ENCODE data around the gene PHF21A. TPM values are rescaled to one million over a fixed set of nuclear protein-coding genes. Genes with fewer than 3 reads are reported as not detected.

Gene PHF21A
- polyA plus RNA-seq, 3 donors, result 6.2 to 95.2 (median 14.0) TPM

DNA sequence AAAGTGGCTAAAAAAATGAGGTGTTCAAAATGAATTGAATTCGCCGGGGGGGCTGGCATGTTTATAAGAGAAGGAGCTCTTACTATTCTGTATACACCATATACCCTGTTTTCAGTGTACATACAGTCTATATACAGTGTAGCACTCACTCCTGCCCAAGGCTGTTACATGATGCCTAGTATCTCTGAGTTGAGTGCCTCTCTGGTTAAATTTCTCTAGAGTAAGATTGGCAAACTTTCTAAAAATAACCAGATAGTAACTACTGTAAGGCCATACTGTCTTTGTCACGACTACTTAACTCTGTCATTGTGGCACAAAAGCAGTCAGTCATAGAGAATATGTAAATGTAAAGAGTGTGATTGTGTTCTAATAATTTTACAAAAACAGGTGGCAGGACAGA is 58.1 kb downstream of the PHF21A start:
- Histone ChIP-seq H3K4me3 (replicated peaks in 1 of 3; ENCODE audit: low read depth in 2 of 3, low read length in 3 of 3) (no peak overlapping the region), H3K4me1 (ENCODE audit: control insufficient read depth in 1 of 2, insufficient read depth in 2 of 2, low read length in 2 of 2) (no peaks in the 10 kb centered on the region), H3K4me2 (replicated peaks; ENCODE audit: extremely low read depth, low read length, poor library complexity, severe bottlenecking) (no peak overlapping the region), H2AFZ (ENCODE audit: insufficient read depth, low read depth, low read length, poor library complexity, severe bottlenecking) (no peak overlapping the region), H3K27me3 (ENCODE audit: control insufficient read depth in 2 of 2, insufficient read depth in 2 of 2, low read length in 2 of 2) (no peaks in the 10 kb centered on the region), H3K36me3 (replicated peaks in 1 of 2; ENCODE audit: control insufficient read depth in 1 of 2, insufficient read depth in 2 of 2, low read length in 2 of 2) (peaks cover 47 to 85% of the 10 kb centered on the region in 2 donors), H3K9me3 (replicated peaks in 1 of 2; ENCODE audit: control insufficient read depth in 1 of 2, insufficient read depth in 1 of 2, low read length in 2 of 2) (no peaks in the 10 kb centered on the region), H3K79me2 (ENCODE audit: insufficient read depth, low read length) (no peaks in the 10 kb centered on the region), H3K9ac (ENCODE audit: insufficient read depth, low read length, poor library complexity, severe bottlenecking) (no peak overlapping the region), H3K27ac (ENCODE audit: low read depth in 1 of 2, low read length in 2 of 2) (no peak overlapping the region), H4K20me1 (ENCODE audit: insufficient read depth, low read length) (peaks cover 94% of the 10 kb centered on the region)
- Mint-ChIP-seq H3K4me3 (no peak overlapping the region), H3K27me3 (ENCODE audit: low read depth in 3 of 3) (no peaks in the 10 kb centered on the region), H3K36me3 (peaks cover 57 to 58% of the 10 kb centered on the region in 2 donors), H3K27ac (no peak overlapping the region), H3K9me3 (no peaks in the 10 kb centered on the region), H3K4me1 (no peaks in the 10 kb centered on the region)
- intact Hi-C loops (cut with micrococcal nuclease), result no loop called here
- TF ChIP-seq, protein P1, sequence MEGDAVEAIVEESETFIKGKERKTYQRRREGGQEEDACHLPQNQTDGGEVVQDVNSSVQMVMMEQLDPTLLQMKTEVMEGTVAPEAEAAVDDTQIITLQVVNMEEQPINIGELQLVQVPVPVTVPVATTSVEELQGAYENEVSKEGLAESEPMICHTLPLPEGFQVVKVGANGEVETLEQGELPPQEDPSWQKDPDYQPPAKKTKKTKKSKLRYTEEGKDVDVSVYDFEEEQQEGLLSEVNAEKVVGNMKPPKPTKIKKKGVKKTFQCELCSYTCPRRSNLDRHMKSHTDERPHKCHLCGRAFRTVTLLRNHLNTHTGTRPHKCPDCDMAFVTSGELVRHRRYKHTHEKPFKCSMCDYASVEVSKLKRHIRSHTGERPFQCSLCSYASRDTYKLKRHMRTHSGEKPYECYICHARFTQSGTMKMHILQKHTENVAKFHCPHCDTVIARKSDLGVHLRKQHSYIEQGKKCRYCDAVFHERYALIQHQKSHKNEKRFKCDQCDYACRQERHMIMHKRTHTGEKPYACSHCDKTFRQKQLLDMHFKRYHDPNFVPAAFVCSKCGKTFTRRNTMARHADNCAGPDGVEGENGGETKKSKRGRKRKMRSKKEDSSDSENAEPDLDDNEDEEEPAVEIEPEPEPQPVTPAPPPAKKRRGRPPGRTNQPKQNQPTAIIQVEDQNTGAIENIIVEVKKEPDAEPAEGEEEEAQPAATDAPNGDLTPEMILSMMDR (IDR thresholded peaks at IDR 0.05), result no peak
- WGBS (ENCODE audit: insufficient coverage), result no CpG with 5 or more reads among the region's 3 CpGs
- DNase-seq, result no peak

DNA sequence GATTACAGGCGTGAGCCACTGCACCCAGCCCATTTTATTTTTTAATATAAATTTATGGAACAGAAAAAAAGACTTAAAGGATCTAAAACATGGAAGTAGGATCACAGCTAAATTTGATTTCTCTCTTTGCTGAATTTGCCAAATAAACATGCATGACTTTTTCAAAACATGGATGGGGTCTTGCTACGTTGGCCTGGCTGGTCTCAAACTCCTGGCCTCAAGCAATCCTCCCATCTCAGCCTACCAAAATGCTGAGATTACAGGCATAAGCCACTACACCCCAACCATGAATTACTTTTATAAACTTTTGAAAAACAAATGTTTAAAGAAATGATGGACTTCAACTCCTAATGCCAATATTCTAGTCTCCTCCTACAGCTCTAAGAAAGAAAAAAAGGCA is 61.2 kb downstream of the PHF21A start:
- no peaks in the 10 kb centered on the region for H3K4me1 ChIP-seq (ENCODE audit: control insufficient read depth in 1 of 2, insufficient read depth in 2 of 2, low read length in 2 of 2)
- H3K36me3 Mint-ChIP-seq, result peaks cover 43 to 46% of the 10 kb centered on the region in 2 donors
- H3K9me3 ChIP-seq (replicated peaks in 1 of 2; ENCODE audit: control insufficient read depth in 1 of 2, insufficient read depth in 1 of 2, low read length in 2 of 2), result no peaks in the 10 kb centered on the region
- no peaks in the 10 kb centered on the region for H3K79me2 ChIP-seq (ENCODE audit: insufficient read depth, low read length)
- H3K27me3 Mint-ChIP-seq (ENCODE audit: low read depth in 3 of 3), result no peaks in the 10 kb centered on the region
- H3K4me3 Mint-ChIP-seq, result no peak overlapping the region
- H3K9me3 Mint-ChIP-seq, result no peaks in the 10 kb centered on the region
- H3K27ac Mint-ChIP-seq, result peak overlapping the region in 1 of 7 donors; percentile 35
- H3K4me2 ChIP-seq (replicated peaks; ENCODE audit: extremely low read depth, low read length, poor library complexity, severe bottlenecking), result no peak overlapping the region
- no peak overlapping the region for H3K9ac ChIP-seq (ENCODE audit: insufficient read depth, low read length, poor library complexity, severe bottlenecking)
- no peaks in the 10 kb centered on the region for H3K27me3 ChIP-seq (ENCODE audit: control insufficient read depth in 2 of 2, insufficient read depth in 2 of 2, low read length in 2 of 2)
- H3K36me3 ChIP-seq (replicated peaks in 1 of 2; ENCODE audit: control insufficient read depth in 1 of 2, insufficient read depth in 2 of 2, low read length in 2 of 2), result peaks cover 25 to 73% of the 10 kb centered on the region in 2 donors
- peaks cover 95% of the 10 kb centered on the region for H4K20me1 ChIP-seq (ENCODE audit: insufficient read depth, low read length)
- no peak for DNase-seq
- 86% methylated on average over 1 of the region's 2 CpGs for WGBS (ENCODE audit: insufficient coverage)
- TF ChIP-seq, protein P1 (IDR thresholded peaks at IDR 0.05), result no peak
- no peaks in the 10 kb centered on the region for H3K4me1 Mint-ChIP-seq
- no peak overlapping the region for H2AFZ ChIP-seq (ENCODE audit: insufficient read depth, low read depth, low read length, poor library complexity, severe bottlenecking)
- H3K27ac ChIP-seq (ENCODE audit: low read depth in 1 of 2, low read length in 2 of 2), result no peak overlapping the region
- no peak overlapping the region for H3K4me3 ChIP-seq (replicated peaks in 1 of 3; ENCODE audit: low read depth in 2 of 3, low read length in 3 of 3)
- intact Hi-C loops (cut with micrococcal nuclease), result no loop called here

Measured in CD14-positive monocyte (primary cell).